Endodermal cell (in vitro differentiated cells): ENCODE data around the gene HEBP2. TPM values are rescaled to one million over a fixed set of nuclear protein-coding genes. Genes with fewer than 3 reads are reported as not detected.

ENCODE experiments used
- DNase-seq: peaks from one replicate; pipeline ENCODE4 v3.0.0-alpha.2; 2017
- H3K27ac ChIP-seq: 2 replicates; pipeline ENCODE4 v1.5.1; 2013; ENCODE audit warnings: mild to moderate bottlenecking, low read depth, low read length, moderate library complexity
- H3K27me3 ChIP-seq: 2 replicates; pipeline ENCODE4 v1.6.1; 2013; ENCODE audit warnings: mild to moderate bottlenecking, low read length, moderate library complexity; ENCODE audit not compliant: insufficient read depth, control insufficient read depth, poor library complexity, severe bottlenecking
- H3K36me3 ChIP-seq: 2 replicates; pipeline ENCODE4 v1.7.0; 2013; ENCODE audit warnings: mild to moderate bottlenecking, low read length, moderate library complexity; ENCODE audit not compliant: control insufficient read depth, insufficient read depth
- H3K4me1 ChIP-seq: one replicate; pipeline ENCODE4 v1.7.0; 2013; ENCODE audit warnings: low read length; ENCODE audit not compliant: control insufficient read depth, insufficient read depth
- H3K4me3 ChIP-seq: 2 replicates; pipeline ENCODE4 v1.5.1; 2013; ENCODE audit warnings: mild to moderate bottlenecking, low read length, moderate library complexity
- H3K9ac ChIP-seq: 2 replicates; pipeline ENCODE4 v1.6.1; 2013; ENCODE audit warnings: mild to moderate bottlenecking, low read length, moderate library complexity; ENCODE audit not compliant: poor library complexity, severe bottlenecking; ENCODE audit errors: extremely low read depth
- H3K9me3 ChIP-seq: 2 replicates; pipeline ENCODE4 v1.6.1; 2013; ENCODE audit warnings: mild to moderate bottlenecking, low read length, moderate library complexity; ENCODE audit not compliant: control insufficient read depth
- H3K27ac Mint-ChIP-seq: 2 replicates; pipeline ENCODE4 v1.8.0; 2020; ENCODE audit warnings: mixed read lengths
- H3K27me3 Mint-ChIP-seq: 2 replicates; pipeline ENCODE4 v1.8.0; 2021; ENCODE audit warnings: mild to moderate bottlenecking, mixed read lengths; ENCODE audit not compliant: insufficient read depth
- H3K36me3 Mint-ChIP-seq: 2 replicates; pipeline ENCODE4 v1.8.0; 2020; ENCODE audit warnings: low read depth, mixed read lengths
- H3K4me1 Mint-ChIP-seq: 2 replicates; pipeline ENCODE4 v1.8.0; 2020; ENCODE audit warnings: mixed read lengths
- H3K4me3 Mint-ChIP-seq: 2 replicates; pipeline ENCODE4 v1.8.0; 2020; ENCODE audit warnings: mild to moderate bottlenecking, moderate library complexity, mixed read lengths
- H3K9me3 Mint-ChIP-seq: 2 replicates; pipeline ENCODE4 v1.8.0; 2020; ENCODE audit warnings: mild to moderate bottlenecking, mixed read lengths
- WGBS, 2 experiments: methylation state at CpG; one replicate each; pipeline versions ENCODE4 v1.1.5 to v1.1.7; 2013; ENCODE audit warnings: missing lambda C conversion rate in 2 of 2, mixed read lengths in 1 of 2; ENCODE audit not compliant: insufficient coverage in 1 of 2, insufficient read length in 1 of 2; 5-methylcytosine and 5-hydroxymethylcytosine counted together
- total RNA-seq, 2 donors: library from RNA; stranded (reverse); fragmentation: NEBNext Ultra II Directional in 1 of 2; extraction: Animal tissue kit (Norgen Biotek cat#: 25700) in 1 of 2; gene quantifications; 2 replicates in 1 of 2; 3 replicates in 1 of 2; pipeline ENCODE4 v1.2.1, GENCODE V29; 2021
- TF ChIP-seq, protein P1 (sequence below): fragments of 200-600 bp; sonication (generic); conservative IDR thresholded peaks from 2 replicates; pipeline ENCODE4 v1.5.0; 2021; ENCODE audit warnings: antibody characterized with exemption, mild to moderate bottlenecking

The HEBP2 gene
- total RNA-seq, 2 donors from 2014 or later = 53.9 to 95.7 TPM

DNA sequence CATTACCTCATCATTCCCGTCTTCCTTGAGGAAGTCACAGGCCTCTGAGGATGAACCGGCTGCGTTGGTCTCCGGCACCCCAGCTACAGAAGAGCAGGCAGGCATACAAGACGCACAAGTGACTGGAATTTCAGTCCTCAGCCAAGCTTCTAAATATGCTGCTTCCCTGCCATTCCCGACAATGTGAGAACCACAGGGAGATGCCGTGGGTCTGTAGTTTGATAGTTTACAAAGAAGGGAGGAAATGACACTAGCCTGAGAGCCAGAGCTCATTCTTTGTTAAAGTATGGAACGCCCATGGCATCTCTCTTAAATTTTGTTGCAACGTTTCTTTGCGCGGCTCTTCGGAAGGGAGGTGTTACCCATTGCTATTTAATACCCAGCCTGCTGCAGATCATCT lies 25.7 kb downstream of the HEBP2 start:
- Mint-ChIP-seq H3K27me3 (no peaks in the 10 kb centered on the region), H3K27ac (no peak overlapping the region), H3K9me3 (no peaks in the 10 kb centered on the region), H3K4me1 (no peaks in the 10 kb centered on the region), H3K36me3 (peaks cover 4% of the 10 kb centered on the region), H3K4me3 (no peak overlapping the region)
- no peaks in the 10 kb centered on the region for H3K27me3 ChIP-seq
- H3K9ac ChIP-seq = no peak overlapping the region
- no peak overlapping the region for H3K4me3 ChIP-seq
- no peak overlapping the region for H3K27ac ChIP-seq
- no peaks in the 10 kb centered on the region for H3K4me1 ChIP-seq
- TF ChIP-seq, protein P1, sequence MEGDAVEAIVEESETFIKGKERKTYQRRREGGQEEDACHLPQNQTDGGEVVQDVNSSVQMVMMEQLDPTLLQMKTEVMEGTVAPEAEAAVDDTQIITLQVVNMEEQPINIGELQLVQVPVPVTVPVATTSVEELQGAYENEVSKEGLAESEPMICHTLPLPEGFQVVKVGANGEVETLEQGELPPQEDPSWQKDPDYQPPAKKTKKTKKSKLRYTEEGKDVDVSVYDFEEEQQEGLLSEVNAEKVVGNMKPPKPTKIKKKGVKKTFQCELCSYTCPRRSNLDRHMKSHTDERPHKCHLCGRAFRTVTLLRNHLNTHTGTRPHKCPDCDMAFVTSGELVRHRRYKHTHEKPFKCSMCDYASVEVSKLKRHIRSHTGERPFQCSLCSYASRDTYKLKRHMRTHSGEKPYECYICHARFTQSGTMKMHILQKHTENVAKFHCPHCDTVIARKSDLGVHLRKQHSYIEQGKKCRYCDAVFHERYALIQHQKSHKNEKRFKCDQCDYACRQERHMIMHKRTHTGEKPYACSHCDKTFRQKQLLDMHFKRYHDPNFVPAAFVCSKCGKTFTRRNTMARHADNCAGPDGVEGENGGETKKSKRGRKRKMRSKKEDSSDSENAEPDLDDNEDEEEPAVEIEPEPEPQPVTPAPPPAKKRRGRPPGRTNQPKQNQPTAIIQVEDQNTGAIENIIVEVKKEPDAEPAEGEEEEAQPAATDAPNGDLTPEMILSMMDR = no peak
- peaks cover 9% of the 10 kb centered on the region for H3K36me3 ChIP-seq
- WGBS, 2 experiments = 90 to 92% methylated on average over 7 to 12 of the region's 12 CpGs
- no peaks in the 10 kb centered on the region for H3K9me3 ChIP-seq
- no peak for DNase-seq

DNA sequence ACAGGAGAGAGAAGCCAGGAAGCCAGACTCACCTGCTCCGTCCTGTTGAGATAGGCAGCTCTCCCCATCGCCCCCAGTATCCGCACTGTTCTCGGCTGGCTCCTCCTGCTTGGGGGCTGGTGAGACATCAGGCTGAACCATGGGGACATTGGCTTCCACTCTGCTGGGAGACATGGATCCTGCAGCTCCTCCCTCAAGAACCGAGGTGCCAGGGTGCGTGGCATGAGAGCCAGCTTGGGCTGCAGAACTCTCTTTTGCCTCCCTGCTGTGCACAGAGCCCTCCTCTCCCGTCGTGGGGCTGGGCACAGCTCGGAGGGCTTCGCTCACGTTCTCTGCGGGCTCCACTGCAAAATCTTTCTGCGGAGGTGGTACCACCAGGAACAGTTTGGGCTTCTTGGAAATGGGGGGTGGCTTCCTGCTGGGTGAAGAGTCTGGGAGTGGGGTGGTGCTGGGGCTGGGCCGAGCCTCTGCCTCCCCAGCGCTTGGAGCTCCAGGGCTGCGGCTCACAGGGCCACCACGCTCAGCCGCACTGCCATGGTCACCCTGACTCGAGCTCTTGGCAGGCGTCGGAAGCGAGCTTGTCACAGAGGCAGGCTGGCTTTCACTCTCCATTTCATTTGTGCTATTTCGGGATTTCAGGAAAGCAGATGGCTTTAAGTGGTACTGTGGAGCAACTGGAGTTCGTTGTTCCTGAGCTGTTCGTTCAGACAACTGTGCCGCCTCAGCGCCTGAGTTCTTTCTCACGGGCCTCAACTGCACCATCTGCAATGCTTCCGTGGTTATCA lies 26.5 kb downstream of the HEBP2 start:
- TF ChIP-seq, protein P1 = no peak
- no peaks in the 10 kb centered on the region for H3K9me3 ChIP-seq
- Mint-ChIP-seq H3K36me3 (peaks cover 1% of the 10 kb centered on the region), H3K4me3 (no peak overlapping the region), H3K4me1 (no peaks in the 10 kb centered on the region), H3K27ac (no peak overlapping the region), H3K27me3 (no peaks in the 10 kb centered on the region), H3K9me3 (no peaks in the 10 kb centered on the region)
- DNase-seq = no peak
- H3K4me1 ChIP-seq = no peaks in the 10 kb centered on the region
- peaks cover 10% of the 10 kb centered on the region for H3K36me3 ChIP-seq
- no peaks in the 10 kb centered on the region for H3K27me3 ChIP-seq
- WGBS, 2 experiments = 94 to 97% methylated on average over 18 to 29 of the region's 29 CpGs
- H3K4me3 ChIP-seq = no peak overlapping the region
- H3K27ac ChIP-seq = no peak overlapping the region
- no peak overlapping the region for H3K9ac ChIP-seq

DNA sequence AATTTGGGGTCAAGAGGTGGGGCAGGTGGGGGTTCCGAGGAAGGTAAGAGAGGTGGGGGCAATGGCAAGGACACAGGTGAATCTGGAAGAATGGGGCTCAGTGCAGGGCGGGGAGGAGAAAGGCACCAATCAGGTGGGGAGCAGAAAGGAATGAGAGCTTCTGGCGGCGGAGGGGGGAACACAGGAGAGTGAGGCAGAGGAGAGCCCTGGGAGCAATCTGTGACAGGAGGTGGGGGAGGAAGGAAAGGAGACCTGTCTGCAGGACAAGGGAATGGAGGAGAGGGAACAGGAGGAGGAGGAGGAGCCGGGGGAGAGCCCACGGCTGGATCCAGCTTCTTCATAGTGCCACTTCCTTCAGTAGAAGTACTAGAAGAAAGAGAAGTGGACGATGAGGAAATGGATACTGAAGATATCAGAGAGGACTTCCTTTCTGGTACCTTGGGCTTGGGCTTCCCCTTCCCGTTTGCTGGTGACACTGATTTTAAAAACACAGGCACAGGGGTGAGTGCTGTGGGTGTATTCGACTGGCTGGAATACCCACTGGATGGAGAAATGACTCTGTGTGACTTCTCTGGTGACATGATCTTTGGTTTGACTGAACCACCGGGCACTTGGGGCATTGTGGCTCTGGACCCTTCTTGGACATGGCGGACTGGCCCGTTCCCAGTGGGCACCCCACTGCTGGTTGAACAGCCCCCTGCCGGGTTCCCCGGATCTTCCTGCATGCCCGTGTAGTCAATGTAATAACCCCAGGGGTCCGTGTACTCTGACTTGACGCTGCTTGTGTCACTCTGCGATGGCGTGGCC lies 27.4 kb downstream of the HEBP2 start:
- Mint-ChIP-seq H3K36me3 (no peaks in the 10 kb centered on the region), H3K27me3 (no peaks in the 10 kb centered on the region), H3K9me3 (no peaks in the 10 kb centered on the region), H3K27ac (peak overlapping the region; percentile 45), H3K4me3 (no peak overlapping the region), H3K4me1 (no peaks in the 10 kb centered on the region)
- no peak overlapping the region for H3K9ac ChIP-seq
- no peaks in the 10 kb centered on the region for H3K9me3 ChIP-seq
- H3K27me3 ChIP-seq = no peaks in the 10 kb centered on the region
- TF ChIP-seq, protein P1 = no peak
- no peak overlapping the region for H3K4me3 ChIP-seq
- H3K36me3 ChIP-seq = peaks cover 15% of the 10 kb centered on the region
- no peaks in the 10 kb centered on the region for H3K4me1 ChIP-seq
- no peak for DNase-seq
- no peak overlapping the region for H3K27ac ChIP-seq
- WGBS, 2 experiments = 92 to 93% methylated on average over 11 to 19 of the region's 19 CpGs
